COLO668 (cell line): ENCODE data around the gene ZCCHC8.
A peak's percentile ranks its signal among the peaks of the same experiment; 100 is the strongest.

Source experiments
- DNase-seq: peaks from one replicate; lab custom pipeline; 2025; ENCODE audit not compliant: unreplicated experiment; lab: John Stamatoyannopoulos, UW

Gene ZCCHC8

DNA sequence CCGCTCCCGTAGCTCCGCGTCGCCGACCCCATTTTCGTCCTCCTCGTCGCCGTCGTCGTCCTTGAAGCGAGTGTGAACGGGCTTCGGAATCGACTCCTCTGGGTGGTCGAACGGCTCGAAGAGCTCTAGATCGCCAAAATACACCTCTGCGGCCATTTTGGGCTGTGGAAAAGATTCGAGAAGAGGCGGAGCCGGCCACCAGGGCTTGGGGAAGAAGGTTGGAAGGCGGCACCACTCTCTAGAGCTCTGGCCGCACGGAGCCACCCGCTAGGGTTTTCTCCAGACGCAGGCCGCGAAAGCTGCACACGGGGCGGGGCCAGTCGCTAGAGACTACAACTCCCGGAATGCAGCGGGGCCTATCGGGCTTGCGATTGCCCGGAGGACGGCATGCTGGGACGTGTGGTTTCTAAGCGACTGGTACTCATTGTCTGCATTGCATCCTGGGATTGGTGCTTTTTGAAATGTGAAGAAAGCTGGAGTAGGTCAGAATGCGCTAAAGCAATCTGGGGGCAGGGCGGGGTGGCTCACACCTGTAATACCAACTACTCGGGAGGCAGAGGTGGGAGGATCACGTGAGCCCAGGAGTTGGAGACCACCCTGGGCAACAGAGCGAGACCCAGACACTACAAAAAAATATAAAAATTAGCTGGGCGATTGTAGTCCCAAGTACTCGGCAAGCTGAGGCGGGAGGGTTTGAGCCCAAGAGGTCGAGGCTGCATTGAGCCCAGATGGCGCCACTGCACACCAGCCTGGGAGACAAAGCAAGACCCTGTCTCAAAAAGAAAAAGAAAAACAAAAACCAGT, at the start of gene ZCCHC8:
TSS of gene ZCCHC8 (minus strand) at position 248 of the 804 bp plus-strand sequence. CDS start at position 156, 92 bp downstream.
- DNase-seq: peak; percentile 98

DNA sequence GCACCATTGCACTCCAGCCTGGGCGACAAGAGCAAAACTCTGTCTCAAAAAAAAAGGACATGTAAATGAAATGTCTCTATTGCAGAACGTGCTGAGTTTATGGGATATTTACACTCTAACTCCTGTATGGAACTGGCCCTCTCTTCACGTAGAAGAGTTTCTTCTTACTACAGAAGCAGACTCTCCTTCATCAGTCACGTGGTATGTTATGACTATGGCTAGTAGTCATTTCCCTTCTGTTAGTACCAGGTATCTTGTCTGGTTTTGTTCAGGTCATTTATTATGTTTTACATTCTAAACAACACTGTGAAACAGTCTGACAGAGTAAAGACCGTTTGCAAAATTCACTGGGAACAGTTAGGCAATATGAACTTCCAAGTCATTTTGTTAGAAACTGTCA, 46.6 kb upstream of the ZCCHC8 start:
- DNase-seq: no peak

DNA sequence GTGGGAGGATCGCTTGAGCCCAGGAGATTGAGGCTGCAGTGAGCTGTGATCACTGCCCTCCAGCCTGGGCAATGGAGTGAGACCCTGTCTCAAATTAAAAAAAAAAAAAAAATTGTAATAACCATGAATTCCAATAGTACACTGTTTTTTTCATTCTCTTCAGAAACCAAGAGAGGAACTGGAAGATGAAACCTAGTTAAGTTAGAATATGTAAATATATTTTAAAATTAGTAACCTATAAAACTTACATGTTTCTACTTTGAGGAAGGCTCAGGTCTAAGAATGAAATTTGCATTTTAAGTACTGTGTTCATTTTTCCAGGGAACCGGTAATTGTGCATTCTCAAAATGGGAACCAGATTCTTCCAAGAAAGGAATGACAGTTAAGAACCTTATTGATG, 45.1 kb upstream of the ZCCHC8 start:
- no peak for DNase-seq

DNA sequence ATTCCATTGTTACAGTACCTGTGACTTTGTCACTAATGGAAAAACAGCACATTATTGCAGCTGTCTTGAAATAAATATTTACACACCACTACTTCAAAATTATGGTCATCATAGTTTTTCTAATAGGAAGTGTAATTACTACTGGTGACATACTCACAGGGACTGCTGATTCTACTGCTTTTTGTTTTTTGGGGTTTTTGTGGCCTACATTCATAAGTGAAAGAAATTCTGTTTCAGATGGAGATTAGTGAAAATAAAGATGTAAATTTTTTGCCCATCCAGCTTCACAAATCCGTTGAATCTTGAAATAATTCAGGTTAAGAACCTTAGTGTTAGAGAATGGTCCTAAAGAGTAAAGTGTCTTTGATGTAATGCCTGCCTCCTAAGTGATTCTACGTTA, 43.8 kb upstream of the ZCCHC8 start:
- DNase-seq: no peak

DNA sequence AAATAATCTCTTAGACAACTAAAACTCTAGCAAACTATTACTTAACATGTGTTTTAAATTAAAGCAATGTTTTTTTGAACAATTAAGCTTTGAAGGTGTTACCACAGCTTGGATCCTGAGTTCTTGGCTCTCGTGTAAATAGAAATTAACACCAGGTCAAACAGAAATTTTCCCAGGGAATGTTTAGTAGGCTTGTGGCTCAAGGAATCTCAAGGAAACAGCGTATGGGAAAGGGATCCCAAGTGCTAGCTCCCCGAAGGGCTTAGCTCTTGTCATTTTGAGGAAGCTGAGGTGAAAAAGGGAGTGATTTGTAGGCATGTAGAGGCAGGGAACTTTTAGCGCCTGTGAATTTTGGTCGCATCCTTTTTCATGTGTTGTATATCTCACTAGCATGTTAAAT, 37.8 kb upstream of the ZCCHC8 start:
- no peak for DNase-seq

DNA sequence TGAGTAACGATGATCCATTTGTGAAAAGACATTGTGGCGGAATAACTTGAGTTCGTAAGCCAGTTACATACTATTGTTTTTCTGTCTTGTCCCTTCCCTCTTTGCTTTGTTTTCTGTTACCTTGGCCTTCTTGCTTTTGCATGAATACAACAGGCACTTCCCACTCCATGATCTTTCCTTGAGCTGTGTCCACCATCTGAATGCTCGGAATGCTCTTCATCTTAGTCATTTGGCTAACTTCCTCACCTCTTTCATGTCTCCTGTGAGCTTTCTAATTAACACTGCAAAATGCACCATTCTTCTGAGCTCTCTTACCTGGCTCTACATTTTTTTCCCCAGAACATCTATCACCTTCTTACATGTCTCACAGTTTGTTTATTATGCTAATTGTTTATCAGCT, 36.3 kb upstream of the ZCCHC8 start:
- no peak for DNase-seq

DNA sequence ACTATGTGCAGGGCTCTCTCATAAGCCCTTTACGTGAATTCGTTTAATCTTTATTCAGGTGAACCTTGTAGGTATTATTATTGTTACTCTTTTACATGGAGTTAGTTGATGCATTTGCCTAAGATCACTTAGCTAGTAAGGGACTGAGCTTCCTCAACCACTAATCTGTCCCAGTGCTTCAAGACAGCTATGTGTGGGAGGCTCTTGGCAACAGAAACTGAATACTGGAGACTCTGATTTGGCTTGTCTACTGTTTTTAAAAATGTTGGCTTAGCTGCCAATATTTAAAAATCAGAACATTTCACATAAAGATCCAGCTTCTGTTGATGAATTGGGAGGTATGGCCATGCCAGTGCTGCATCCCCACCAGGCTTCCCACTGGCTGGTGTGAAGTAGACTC, 33.1 kb upstream of the ZCCHC8 start:
- no peak for DNase-seq

DNA sequence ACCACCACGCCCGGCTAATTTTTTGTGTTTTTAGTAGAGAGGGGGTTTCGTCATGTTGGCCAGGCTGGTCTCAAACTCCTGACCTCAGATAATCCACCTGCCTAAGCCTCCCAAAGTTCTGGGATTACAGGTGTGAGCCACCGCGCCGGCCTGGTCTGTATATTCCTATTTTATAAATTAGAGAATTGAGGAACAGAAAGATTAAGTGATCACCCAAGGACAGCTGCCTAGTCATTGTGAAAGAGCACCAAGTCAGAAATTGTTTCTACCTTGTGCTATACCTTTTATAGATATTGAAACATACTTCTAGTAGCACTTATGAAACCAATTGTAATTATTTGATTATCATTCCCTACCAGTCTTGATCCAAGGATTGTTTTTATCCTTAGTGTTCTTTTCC, 28.3 kb upstream of the ZCCHC8 start:
- no peak for DNase-seq

DNA sequence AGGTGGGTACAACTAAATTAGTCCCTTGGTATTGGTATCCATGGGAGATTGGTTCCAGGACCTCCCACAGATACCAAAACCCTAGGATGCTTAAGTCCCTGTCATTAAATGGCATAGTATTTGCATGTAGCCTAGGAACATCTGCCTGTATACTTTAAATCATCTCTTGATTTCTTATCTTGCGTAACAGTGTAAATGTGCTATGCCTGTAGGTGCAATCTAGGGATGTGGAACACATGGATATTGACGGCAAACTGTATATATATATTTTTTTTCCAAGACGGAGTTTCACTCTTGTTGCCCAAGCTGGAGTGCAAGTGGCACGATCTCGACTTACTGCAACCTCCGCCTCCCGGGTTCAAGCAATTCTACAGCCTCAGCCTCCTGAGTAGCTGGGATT, 27.9 kb upstream of the ZCCHC8 start:
- no peak for DNase-seq

DNA sequence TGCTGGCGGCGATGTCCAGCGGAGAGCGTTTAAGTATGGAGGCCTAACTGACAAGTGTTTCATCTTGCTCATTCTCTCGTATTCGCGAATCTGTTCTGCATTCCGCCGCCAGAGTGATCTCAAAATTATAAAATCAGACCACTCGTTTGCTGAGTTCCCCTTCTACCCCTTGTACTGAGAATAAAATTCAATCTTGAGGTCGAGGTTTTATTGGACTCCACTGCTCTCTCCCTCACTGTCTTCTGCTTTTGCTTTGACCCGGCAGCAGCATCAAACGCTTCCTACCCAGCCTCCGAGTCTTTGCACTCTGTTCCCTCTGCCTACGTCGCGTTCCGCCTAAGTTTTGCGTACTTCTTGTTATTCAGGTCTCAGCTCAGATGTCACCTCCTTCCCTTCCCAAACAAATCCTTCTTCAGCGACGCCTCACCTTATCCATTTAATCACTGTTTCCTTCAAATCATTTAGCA, 26.8 kb upstream of the ZCCHC8 start:
- DNase-seq: peak; percentile 40

DNA sequence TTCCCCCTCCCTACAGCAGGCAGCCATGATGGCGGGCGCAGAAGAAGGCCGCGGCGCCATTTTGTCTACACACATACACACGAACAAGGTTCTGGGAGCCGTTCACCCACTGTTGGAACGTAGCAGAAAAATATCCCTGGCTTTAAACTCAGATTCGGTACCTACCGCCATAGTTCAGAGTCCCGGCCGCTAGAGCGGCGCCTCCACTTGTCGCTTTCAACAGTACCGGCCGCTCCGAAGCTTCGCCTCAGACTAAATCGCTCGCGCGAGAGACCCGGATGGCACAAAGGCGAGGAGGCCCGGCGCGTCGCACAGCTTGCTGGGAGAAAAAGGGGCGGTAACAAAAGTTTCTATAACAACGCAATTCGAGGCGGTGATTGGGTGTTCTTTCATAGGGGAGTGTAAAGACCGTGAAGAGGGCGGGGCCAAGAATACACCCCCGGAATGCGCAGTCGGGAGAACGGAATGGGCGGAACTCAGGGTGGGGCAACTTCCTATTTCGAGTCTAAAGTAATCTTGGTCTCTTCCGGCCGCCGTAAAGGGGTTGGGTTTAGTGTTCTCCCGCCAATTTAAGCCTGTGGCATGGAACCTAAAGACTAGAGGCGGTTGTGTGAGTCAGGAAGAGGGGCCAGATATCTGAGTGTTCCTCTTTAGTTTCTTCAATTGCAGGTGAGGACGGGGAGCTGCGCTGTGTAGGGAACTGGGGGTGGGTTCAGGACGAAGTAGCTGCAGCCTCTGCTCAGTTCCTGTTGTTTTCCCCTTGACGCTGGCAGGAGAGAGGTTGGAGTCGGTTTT, 26.1 kb upstream of the ZCCHC8 start, which contains the start of the genes KNTC1 and RSRC2:
TSS of gene KNTC1 (plus strand) at position 567 of the 795 bp plus-strand sequence. CDS start 2,815 bp downstream, outside the sequence.
TSS of gene RSRC2 (minus strand) at position 254 of the 795 bp plus-strand sequence. CDS start at position 171, 83 bp downstream.
- DNase-seq: peak; percentile 99

DNA sequence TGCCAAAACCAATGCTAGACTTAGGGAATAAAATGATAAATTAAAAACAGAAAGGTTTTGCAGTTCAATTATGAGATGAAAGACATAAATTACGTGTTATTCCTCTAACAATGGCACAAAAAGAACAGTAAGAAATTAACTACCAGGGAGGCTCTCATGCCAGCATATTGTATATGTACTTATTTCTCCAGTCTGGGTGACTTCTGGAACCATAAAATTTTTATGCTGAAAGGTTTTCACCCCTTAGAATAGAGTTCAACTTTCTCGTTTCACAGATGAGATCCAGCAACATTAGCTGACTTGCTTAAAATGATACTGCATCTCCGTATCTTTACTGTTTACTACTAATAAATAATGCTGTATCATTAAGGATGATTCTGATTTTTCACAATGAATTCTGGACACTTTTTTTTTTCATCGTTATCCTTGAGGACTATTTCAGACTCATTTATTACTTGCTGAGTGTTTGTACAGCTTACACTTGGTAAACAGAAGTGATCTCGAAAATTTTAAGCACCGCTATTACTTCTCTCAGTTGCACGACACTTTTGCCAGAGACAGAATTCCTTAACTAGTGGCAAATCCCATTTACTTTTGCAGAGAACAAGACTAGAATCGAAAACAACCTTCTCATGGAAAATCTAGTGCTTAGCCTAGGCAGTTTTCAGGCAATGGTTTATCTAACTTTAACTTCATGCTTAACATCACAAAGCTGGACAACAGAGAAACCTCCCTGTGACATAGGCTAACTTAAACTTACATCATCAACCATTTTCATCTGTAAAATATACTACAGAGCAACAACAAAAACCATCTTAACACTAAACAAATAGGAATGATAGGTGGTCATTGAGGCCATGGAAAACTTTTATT, 23.4 kb upstream of the ZCCHC8 start:
- no peak for DNase-seq

DNA sequence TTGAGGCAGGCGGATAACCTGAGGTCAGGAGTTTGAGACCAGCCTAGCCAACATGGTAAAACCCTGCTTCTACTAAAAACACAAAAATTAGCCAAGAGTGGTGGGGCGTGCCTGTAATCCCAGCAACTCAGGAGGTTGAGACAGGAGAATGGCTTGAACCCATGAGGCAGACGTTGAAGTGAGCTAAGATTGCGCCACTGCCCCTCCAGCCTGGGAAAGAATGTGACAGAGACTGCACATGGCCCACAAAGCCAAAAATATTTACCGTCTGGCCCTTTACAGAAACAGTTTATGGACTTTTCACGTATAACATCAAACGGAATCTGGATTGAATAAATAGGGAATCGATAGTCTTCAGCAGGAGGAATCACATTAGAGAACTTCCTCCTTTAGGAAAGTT, 22.5 kb upstream of the ZCCHC8 start:
- DNase-seq: no peak

DNA sequence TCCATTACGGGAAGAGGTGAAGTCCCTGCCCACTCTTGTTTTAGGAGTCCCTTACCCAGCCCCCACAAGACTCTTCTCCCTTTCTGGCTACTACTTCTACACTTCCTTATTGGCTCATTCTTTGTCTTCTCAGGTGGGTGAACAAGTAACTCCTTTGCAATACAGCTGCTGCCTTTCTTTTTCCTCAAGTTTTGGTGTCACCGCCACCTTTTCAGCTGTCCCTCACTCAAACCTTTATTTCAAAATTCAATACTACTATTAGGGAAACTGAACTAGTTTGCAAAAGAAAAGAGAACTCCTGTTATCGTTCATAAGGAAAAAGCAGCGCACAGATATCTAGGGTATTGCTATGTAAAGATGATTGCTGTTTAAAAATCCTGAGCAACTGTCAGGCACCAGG, 19.9 kb upstream of the ZCCHC8 start:
- no peak for DNase-seq

DNA sequence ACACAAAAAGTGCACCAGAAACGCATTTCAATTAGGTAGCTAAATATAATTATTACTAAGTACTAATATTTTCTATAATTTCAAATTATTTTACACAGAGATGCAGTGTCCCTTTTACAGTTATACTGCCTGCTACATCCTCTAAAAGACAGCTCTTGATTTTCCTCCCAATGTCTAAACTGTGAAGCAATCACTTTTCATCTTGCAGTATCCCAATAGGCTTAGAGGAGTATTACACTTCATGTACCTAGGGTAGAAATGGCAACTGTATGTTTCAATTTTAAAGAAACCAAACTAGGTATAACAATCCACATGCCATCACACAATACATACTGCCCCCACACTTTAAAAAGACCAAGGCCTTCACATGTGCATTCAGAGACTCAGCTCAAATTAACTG, 18.7 kb upstream of the ZCCHC8 start:
- DNase-seq: no peak

DNA sequence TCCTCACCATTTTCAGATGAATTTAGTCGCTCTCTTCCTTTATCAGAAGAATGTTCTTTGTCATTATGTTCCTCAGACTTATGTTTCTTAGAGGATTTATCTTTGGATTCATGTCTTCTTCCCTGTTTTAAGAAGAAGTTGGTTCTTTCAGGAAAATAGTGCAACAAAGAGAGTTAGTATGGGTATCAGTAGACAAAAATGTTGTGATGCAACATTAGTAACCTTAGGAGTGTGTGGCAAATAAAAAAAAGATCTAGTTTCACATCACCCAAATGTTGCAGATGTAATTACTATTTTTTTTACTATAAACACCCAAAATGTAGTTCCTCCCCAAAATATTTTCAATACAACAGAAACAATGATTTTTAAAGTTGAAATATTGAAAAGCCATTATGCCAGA, 18.2 kb upstream of the ZCCHC8 start:
- no peak for DNase-seq

DNA sequence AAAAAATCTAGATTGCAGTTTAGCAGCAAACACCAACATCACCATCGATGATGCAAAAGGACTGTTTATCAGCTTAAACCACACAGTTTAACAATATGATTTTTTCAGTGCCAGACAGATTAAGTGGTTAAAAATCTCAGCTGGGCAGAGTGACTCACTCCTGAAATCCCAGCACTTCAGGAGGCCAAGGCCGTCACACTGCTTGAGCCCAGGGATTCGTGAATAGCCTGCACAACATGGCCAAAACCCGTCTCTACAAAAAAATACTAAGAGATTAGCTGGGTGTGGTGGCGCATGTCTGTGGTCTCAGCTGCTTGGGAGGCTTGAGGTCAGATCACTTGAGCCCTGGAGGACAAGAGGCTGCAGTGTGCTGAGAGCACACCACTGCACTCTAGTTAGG, 17.1 kb upstream of the ZCCHC8 start:
- no peak for DNase-seq

DNA sequence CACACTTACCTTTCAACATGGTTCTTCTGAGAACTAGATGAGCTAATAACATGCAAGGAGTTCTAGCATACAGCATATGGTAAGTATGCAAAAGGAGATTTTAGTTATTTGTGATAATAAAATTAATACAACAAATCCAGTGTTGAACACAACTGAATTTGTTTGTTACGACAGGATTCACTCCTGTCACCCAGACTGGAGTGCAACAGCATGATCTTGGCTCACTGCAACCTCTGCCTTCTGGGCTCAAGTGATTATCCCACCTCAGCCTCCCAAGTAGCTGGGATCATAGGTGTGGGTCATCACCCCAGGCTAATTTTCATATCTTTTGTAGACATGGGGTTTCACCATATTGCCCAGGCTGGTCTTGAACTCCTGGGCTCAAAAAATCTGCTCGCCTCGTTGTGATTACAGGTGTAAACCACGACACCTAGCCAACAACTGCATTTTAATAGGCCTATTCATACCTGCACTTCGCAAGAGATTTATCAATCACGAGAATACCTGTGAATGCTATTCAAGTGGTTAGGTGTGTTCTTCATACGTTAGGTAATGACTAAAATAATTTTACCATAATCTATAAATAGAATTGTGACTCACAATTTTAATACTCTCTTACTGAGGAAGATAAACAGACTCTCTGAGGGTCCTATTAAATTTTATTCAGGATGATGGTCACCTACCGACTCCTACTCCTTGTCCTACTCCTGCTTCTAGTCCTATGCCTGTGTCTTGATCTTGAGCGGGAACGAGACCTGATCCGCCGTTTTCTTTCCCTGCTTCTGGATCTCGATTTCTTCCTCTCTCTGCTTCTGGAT, 16.0 kb upstream of the ZCCHC8 start:
- DNase-seq: no peak

DNA sequence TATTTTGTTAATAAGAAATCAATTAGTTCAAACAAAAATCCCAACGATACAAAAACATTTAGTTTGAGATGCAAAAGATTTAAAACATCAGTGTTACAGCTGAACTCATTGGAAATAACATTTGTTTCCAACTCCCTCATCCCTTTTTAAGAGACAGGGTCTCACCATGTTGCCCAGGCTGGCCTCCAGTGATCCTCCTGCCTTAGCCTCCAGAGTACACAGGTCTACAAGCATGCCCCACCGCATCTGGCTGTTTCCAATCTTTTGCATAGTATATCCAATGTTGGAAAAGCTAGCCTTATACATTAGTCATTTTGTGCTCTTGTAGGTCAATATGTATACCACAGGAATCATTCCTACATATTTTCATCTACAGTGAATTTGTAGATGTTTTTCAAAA, 14.5 kb upstream of the ZCCHC8 start:
- DNase-seq: no peak

DNA sequence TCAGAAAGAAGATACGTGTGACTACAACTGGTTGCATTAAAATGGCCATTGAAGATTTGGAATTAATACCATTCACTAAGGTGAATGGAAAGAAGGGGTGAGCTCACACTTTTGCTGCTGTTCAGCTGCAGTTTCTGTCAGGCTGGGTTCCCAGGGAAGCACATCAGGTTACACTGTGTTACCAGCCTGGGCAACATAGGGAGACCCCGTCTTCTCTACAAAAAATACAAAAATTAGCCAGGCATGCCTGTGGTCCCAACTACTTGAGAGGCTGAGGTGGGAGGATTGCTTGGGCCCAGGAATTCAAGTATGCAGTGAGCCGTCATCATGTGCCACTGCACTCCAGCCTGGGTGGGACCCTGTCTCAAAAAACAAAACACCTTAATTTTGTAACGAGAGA, 12.9 kb upstream of the ZCCHC8 start:
- DNase-seq: no peak
